HG02763 (cell line): ENCODE data around the gene MPRIP.

Experiments
- ATAC-seq: cut with Tn5 transposase; IDR thresholded peaks from one replicate; pipeline ENCODE4 v1.9.1; 2021; ENCODE audit warnings: mild to moderate bottlenecking, moderate library complexity; ENCODE audit not compliant: unreplicated experiment

The MPRIP gene

GRCh38 chr17:17028059-17028877 lies 14.0 kb upstream of the MPRIP start:
- ATAC-seq = no peak

- no peak for ATAC-seq
Observed at GRCh38 chr17:17028878-17029535, 13.2 kb upstream of the MPRIP start.

GRCh38 chr17:17029938-17030337 lies 12.3 kb upstream of the MPRIP start:
- ATAC-seq = no peak

- no peak for ATAC-seq
Observed at GRCh38 chr17:17030515-17031211, 11.6 kb upstream of the MPRIP start.

GRCh38 chr17:17032131-17032692 lies 10.0 kb upstream of the MPRIP start:
- no peak for ATAC-seq

GRCh38 chr17:17033466-17033865 lies 8.8 kb upstream of the MPRIP start:
- ATAC-seq = no peak

GRCh38 chr17:17034026-17034425 lies 8.2 kb upstream of the MPRIP start:
- no peak for ATAC-seq

GRCh38 chr17:17034496-17035075 lies 7.7 kb upstream of the MPRIP start:
- ATAC-seq = no peak

- ATAC-seq = no peak
Observed at GRCh38 chr17:17035490-17035889, 6.8 kb upstream of the MPRIP start.

- ATAC-seq = no peak
Observed at GRCh38 chr17:17035920-17036523, 6.2 kb upstream of the MPRIP start.

- no peak for ATAC-seq
Observed at GRCh38 chr17:17036524-17036998, 5.7 kb upstream of the MPRIP start.

GRCh38 chr17:17039911-17040310 lies 2.3 kb upstream of the MPRIP start:
- ATAC-seq = no peak

- no peak for ATAC-seq
Observed at GRCh38 chr17:17041018-17041521, 1.2 kb upstream of the MPRIP start.

- ATAC-seq = peak; percentile 93
Observed at GRCh38 chr17:17041571-17042383, 480 bp upstream of the MPRIP start.

GRCh38 chr17:17042851-17043460 lies 699 bp downstream of the MPRIP start:
- no peak for ATAC-seq

GRCh38 chr17:17043461-17044271 lies 1.4 kb downstream of the MPRIP start:
- no peak for ATAC-seq

- ATAC-seq = no peak
Observed at GRCh38 chr17:17044846-17045561, 2.7 kb downstream of the MPRIP start.

GRCh38 chr17:17048106-17048505 lies 5.8 kb downstream of the MPRIP start:
- ATAC-seq = no peak
